K562 (cell line): ENCODE measurements around the gene NEK1. TPM values are rescaled to one million over a fixed set of nuclear protein-coding genes. Genes with fewer than 3 reads are reported as not detected.
A peak's percentile ranks its signal among the peaks of the same experiment; 100 is the strongest.

Source experiments
- ATAC-seq: fragments of 200-7000 bp; cut with Tn5 transposase; 3 replicates; pipeline ENCODE4 v1.9.1; 2020; ENCODE audit warnings: moderate library complexity
- BruUV-seq: library from RNA; stranded (reverse); fragments of 400-500 nt; replicated peaks from 2 replicates; lab custom pipeline; 2021; lab: Mats Ljungman, UMichigan
- CTCF ChIA-PET: fragments of 300-600 bp; formaldehyde crosslinking; extraction: SDS; loops from one replicate; lab custom pipeline; 2021; ENCODE audit warnings: low intra/inter-chr PET ratio; lab: Yijun Ruan, JAX
- POLR2A ChIA-PET: fragments of 300-600, 350-650 bp; sonication (Branson Sonifier 250); formaldehyde crosslinking; extraction: SDS; loops from one replicate; lab custom pipeline; 2021; ENCODE audit warnings: antibody characterized with exemption, inconsistent platforms; lab: Yijun Ruan, JAX
- DNase-seq, 4 experiments: peaks; one replicate each; pipeline versions ENCODE4 v3.0.0 to v3.0.0-alpha.2; 2011 to 2018; ENCODE audit warnings: low spot score in 3 of 4, mixed read lengths in 3 of 4; ENCODE audit errors: extremely low read depth in 1 of 4
- FAIRE-seq: peaks from 2 replicates; lab custom pipeline; 2011; peaks lifted over from hg19 to GRCh38; lab: Jason Lieb, UNC
- H2AFZ ChIP-seq: 2 replicates; pipeline ENCODE4 v1.6.0; 2011; ENCODE audit warnings: low read depth, low read length, control low read depth, inconsistent platforms
- H3K27ac ChIP-seq: fragments of 200-600 bp; 3 replicates; pipeline ENCODE4 v1.8.0; 2011; ENCODE audit warnings: low read depth, mild to moderate bottlenecking, control low read depth, inconsistent platforms, low read length, moderate library complexity, mixed read lengths; ENCODE audit errors: extremely low read depth
- H3K27me3 ChIP-seq, 2 experiments: fragments of 300-600 bp in 1 of 2; 2 replicates in 1 of 2; 3 replicates in 1 of 2; pipeline versions ENCODE4 v1.6.0 to v1.8.0; 2011; ENCODE audit warnings: inconsistent platforms in 2 of 2, low read length in 2 of 2, mild to moderate bottlenecking in 1 of 2, mixed read lengths in 1 of 2, moderate library complexity in 1 of 2; ENCODE audit not compliant: control insufficient read depth in 2 of 2, insufficient read depth in 2 of 2
- H3K36me3 ChIP-seq: fragments of 300-600 bp; 3 replicates; pipeline ENCODE4 v1.8.0; 2011; ENCODE audit warnings: mild to moderate bottlenecking, low read length, inconsistent platforms; ENCODE audit not compliant: control insufficient read depth, insufficient read depth
- H3K4me1 ChIP-seq, 2 experiments: fragments of 200-600 bp in 1 of 2; replicated peaks in 1 of 2; 2 replicates in 1 of 2; 3 replicates in 1 of 2; pipeline versions ENCODE4 v1.5.1 to v1.8.0; 2011; ENCODE audit warnings: inconsistent platforms in 2 of 2, low read length in 2 of 2, mild to moderate bottlenecking in 1 of 2, mixed read lengths in 1 of 2, moderate library complexity in 1 of 2; ENCODE audit not compliant: control insufficient read depth in 2 of 2, insufficient read depth in 2 of 2
- H3K4me2 ChIP-seq: 2 replicates; pipeline ENCODE4 v1.6.1; 2011; ENCODE audit warnings: low read length, control low read depth, inconsistent platforms, mixed read lengths; ENCODE audit not compliant: insufficient read depth
- H3K4me3 ChIP-seq: fragments of 200-600 bp; sonication (generic), shearing (Covaris generic); 2 replicates; pipeline ENCODE4 v1.5.1; 2016; ENCODE audit warnings: control low read depth, inconsistent platforms
- H3K79me2 ChIP-seq: fragments of 200-600 bp; 3 replicates; pipeline ENCODE4 v1.8.0; 2011; ENCODE audit warnings: low read length, inconsistent platforms; ENCODE audit not compliant: control insufficient read depth, insufficient read depth
- H3K9ac ChIP-seq, 2 experiments: 2 replicates each; pipeline versions ENCODE4 v1.6.0 to v1.6.1; 2011; ENCODE audit warnings: low read depth in 2 of 2, low read length in 2 of 2, control low read depth in 1 of 2, inconsistent platforms in 1 of 2, mild to moderate bottlenecking in 1 of 2, mixed read lengths in 1 of 2; ENCODE audit not compliant: insufficient read depth in 1 of 2
- H3K9me1 ChIP-seq: one replicate; pipeline ENCODE4 v1.6.0; 2011; ENCODE audit warnings: inconsistent platforms, mild to moderate bottlenecking, low read length, moderate library complexity; ENCODE audit not compliant: control insufficient read depth, insufficient read depth
- H3K9me3 ChIP-seq: replicated peaks from 2 replicates; pipeline ENCODE4 v1.5.1; 2011; ENCODE audit warnings: low read depth, low read length, inconsistent platforms; ENCODE audit not compliant: control insufficient read depth, insufficient read depth
- H4K20me1 ChIP-seq: replicated peaks from 2 replicates; pipeline ENCODE4 v1.6.1; 2011; ENCODE audit warnings: low read length, inconsistent platforms, mixed read lengths; ENCODE audit not compliant: control insufficient read depth, insufficient read depth
- CTCF ChIP-seq, 3 experiments: IDR thresholded peaks in 2 of 3; conservative IDR thresholded peaks in 1 of 3; 2 replicates each; pipeline ENCODE4 v1.5.1; 2011 to 2012; ENCODE audit warnings: low read length in 3 of 3, mild to moderate bottlenecking in 3 of 3, control low read depth in 2 of 3, improper control_type of control experiment in 1 of 3, inconsistent platforms in 1 of 3, low read depth in 1 of 3, mixed read lengths in 1 of 3, moderate library complexity in 1 of 3; ENCODE audit not compliant: insufficient read depth in 2 of 3
- HOXB6 ChIP-seq: fragments of 250-450 bp; sonication (Bioruptor Pico); IDR thresholded peaks from 2 replicates; pipeline ENCODE4 v1.5.1; 2022; ENCODE audit warnings: mild to moderate bottlenecking, borderline replicate concordance
- PATZ1 ChIP-seq: fragments of 250-450 bp; sonication (Bioruptor Pico); IDR thresholded peaks from 2 replicates; pipeline ENCODE4 v1.5.0; 2020; ENCODE audit warnings: mild to moderate bottlenecking, borderline replicate concordance
- RAD21 ChIP-seq, 2 experiments: fragments of 250-450 bp in 1 of 2; fragments of 450-650 bp in 1 of 2; sonication (Bioruptor Pico) in 1 of 2; formaldehyde crosslinking in 1 of 2; IDR thresholded peaks in 1 of 2; conservative IDR thresholded peaks in 1 of 2; 2 replicates each; pipeline versions ENCODE4 v1.4.0 to v1.8.0; 2020 to 2022; ENCODE audit warnings: mild to moderate bottlenecking in 2 of 2, moderate library complexity in 1 of 2
- REST ChIP-seq, 2 experiments: fragments of 450-650 bp; formaldehyde crosslinking in 1 of 2; IDR thresholded peaks; 2 replicates each; pipeline versions ENCODE4 v1.4.0 to v1.6.1; 2014 to 2020; ENCODE audit warnings: mild to moderate bottlenecking in 2 of 2, borderline replicate concordance in 1 of 2, low read depth in 1 of 2
- YY1 ChIP-seq, 3 experiments: IDR thresholded peaks; 2 replicates each; pipeline ENCODE4 v1.6.1; 2011; ENCODE audit warnings: low read length in 2 of 3, mild to moderate bottlenecking in 2 of 3, moderate library complexity in 2 of 3, borderline replicate concordance in 1 of 3, control low read depth in 1 of 3, low read depth in 1 of 3; ENCODE audit not compliant: insufficient read depth in 3 of 3, insufficient replicate concordance in 2 of 3, control insufficient read depth in 1 of 3, insufficient read length in 1 of 3; ENCODE audit errors: extremely low read depth in 1 of 3
- ZNF384 ChIP-seq: IDR thresholded peaks from 2 replicates; pipeline ENCODE4 v1.6.1; 2012; ENCODE audit warnings: low read depth, low read length, improper control_type of control experiment
- WGBS: fragments of 100-300 bp; shearing (Covaris generic); methylation state at CpG from one replicate; pipeline ENCODE4 v1.1.6; 2016; ENCODE audit warnings: low coverage, mixed read lengths; ENCODE audit not compliant: insufficient coverage; ENCODE audit errors: missing lambda C conversion rate; 5-methylcytosine and 5-hydroxymethylcytosine counted together
- in situ Hi-C: fragments of 300-500 bp; cut with MboI; formaldehyde crosslinking; loops from 4 replicates; pipeline ENCODE4 v1.15.0; 2018; ENCODE audit warnings: inconsistent platforms, mixed read lengths
- intact Hi-C: fragments of 100-400 bp; cut with micrococcal nuclease; formaldehyde crosslinking; loops from 2 replicates; pipeline ENCODE4 v1.14.2; 2022
- polyA plus RNA-seq, 8 experiments: library from polyadenylated mRNA; depleted of rRNA in 4 of 8; stranded (reverse) in 5 of 8; unstranded in 3 of 8; fragments of >200 nt; fragmentation: Nextera tagmentation in 2 of 8; fragmentation: Illumina TruSeq in 1 of 8; extraction: Ambion mirVana in 2 of 8; extraction: Trizol in 1 of 8; gene quantifications; 2 replicates each; pipeline versions ENCODE4 v1.2.1 to v1.2.3, GENCODE V29; 2011 to 2014; ENCODE audit warnings: inconsistent platforms in 1 of 8, missing spikeins in 1 of 8
- total RNA-seq, 7 experiments: library from RNA; depleted of rRNA in 6 of 7; stranded (reverse); fragments of >200 nt in 6 of 7; fragmentation: Illumina TruSeq in 2 of 7; extraction: Trizol in 2 of 7; gene quantifications; 2 replicates each; pipeline versions ENCODE4 v1.2.1 to v1.2.3, GENCODE V29; 2011 to 2021; ENCODE audit warnings: low replicate concordance in 1 of 7

NEK1 gene
- total and polyA plus RNA-seq, 9 of the 15 experiments (the other 6 are each of a cell fraction or from before 2014, with no cell fraction given) = 6.2 to 15.7 (median 10.3) TPM

- peak in 1 of 4 experiments; percentile 36 for DNase-seq
- Histone ChIP-seq H3K9ac (no peak overlapping the region), H3K27me3 (no peaks in the 10 kb centered on the region), H3K36me3 (no peaks in the 10 kb centered on the region), H3K9me1 (no peaks in the 10 kb centered on the region), H3K4me2 (no peak overlapping the region), H3K27ac (no peak overlapping the region), H3K79me2 (no peaks in the 10 kb centered on the region), H3K4me1 (no peaks in the 10 kb centered on the region), H4K20me1 (no peaks in the 10 kb centered on the region), H3K4me3 (no peak overlapping the region), H2AFZ (peak overlapping the region; percentile 29; the same call in 1 of the 2 replicates), H3K9me3 (no peaks in the 10 kb centered on the region)
- CTCF ChIA-PET = no interaction called here
- in situ Hi-C loops = no loop called here
- peak; percentile 91 for ATAC-seq
- WGBS = 0% methylated on average over 6 of the region's 6 CpGs
- BruUV-seq = no TSS peak
- intact Hi-C loops = loop anchor here (5.0 kb wide), 2 partner anchors 118 to 198 kb away; no protein-coding TSS in a partner anchor
- POLR2A ChIA-PET = no interaction called here
- FAIRE-seq = no peak
- peak in 2 of 3 experiments; percentile 33 to 49; a peak in 3 of 6 replicates for TF ChIP-seq CTCF (IDR thresholded peaks at IDR 0.05 in 2 of 3, conservative IDR thresholded peaks at IDR 0.05 in 1 of 3; ENCODE audit: insufficient read depth in 2 of 3, low read depth in 1 of 3, low read length in 3 of 3)
- TF ChIP-seq PATZ1 = no peak
- peak in 1 of 3 experiments; percentile 43 for TF ChIP-seq YY1 (IDR thresholded peaks at IDR 0.05; ENCODE audit: borderline replicate concordance in 1 of 3, control insufficient read depth in 1 of 3, extremely low read depth in 1 of 3, insufficient read depth in 3 of 3, insufficient read length in 1 of 3, insufficient replicate concordance in 2 of 3, low read depth in 1 of 3, low read length in 2 of 3)
- TF ChIP-seq REST (IDR thresholded peaks at IDR 0.05; ENCODE audit: borderline replicate concordance) = peak; percentile 54; the same call in 1 of the 2 replicates
- no peak for TF ChIP-seq REST (CRISPR knock-in tag; IDR thresholded peaks at IDR 0.05; ENCODE audit: low read depth)
- no peak for TF ChIP-seq ZNF384
- peak; percentile 17 to 54; a peak in 3 of 4 replicates for TF ChIP-seq RAD21 (CRISPR knock-in tag; conservative IDR thresholded peaks at IDR 0.05 in 1 of 2, IDR thresholded peaks at IDR 0.05 in 1 of 2)
- no peak for TF ChIP-seq HOXB6
Measured at GRCh38 chr4:169369634-169370033, 242.7 kb downstream of the NEK1 start.
